HG03045 (cell line): ENCODE results near the gene RARS1.
"Not testable (repeated sequence)": the region's sequence is repeated elsewhere in the genome, so short reads cannot be mapped to it uniquely, and the experiment has no call there.

Experiments
- ATAC-seq: cut with Tn5 transposase; IDR thresholded peaks from one replicate; pipeline ENCODE4 v1.9.1; 2021; ENCODE audit warnings: mild to moderate bottlenecking, moderate library complexity; ENCODE audit not compliant: unreplicated experiment

Gene RARS1

GRCh38 chr5:168479166-168479565, 7.1 kb upstream of the RARS1 start:
- no peak for ATAC-seq

- ATAC-seq: no peak
Measured at GRCh38 chr5:168480601-168481000, 5.7 kb upstream of the RARS1 start.

- peak; percentile 97 for ATAC-seq
Measured at GRCh38 chr5:168481330-168481788, 4.9 kb upstream of the RARS1 start.

GRCh38 chr5:168482361-168482760, 3.9 kb upstream of the RARS1 start:
- no peak for ATAC-seq

GRCh38 chr5:168489059-168489458, 2.8 kb downstream of the RARS1 start:
- ATAC-seq: no peak

GRCh38 chr5:168494057-168494555, 7.8 kb downstream of the RARS1 start:
- ATAC-seq: no peak

- no peak for ATAC-seq
Measured at GRCh38 chr5:168502563-168503237, 16.4 kb downstream of the RARS1 start.

- no peak for ATAC-seq
Measured at GRCh38 chr5:168513861-168514428, 27.7 kb downstream of the RARS1 start.

- ATAC-seq: no peak
Measured at GRCh38 chr5:168525856-168526255, 39.6 kb downstream of the RARS1 start.

- no peak for ATAC-seq
Measured at GRCh38 chr5:168527756-168528295, 41.6 kb downstream of the RARS1 start.

- ATAC-seq: no peak
Measured at GRCh38 chr5:168528521-168529373, 42.5 kb downstream of the RARS1 start, which contains the start of gene FBLL1. TSS of gene FBLL1 (plus strand) at chr5:168529305. CDS start at chr5:168529505, 200 bp downstream.

GRCh38 chr5:168529374-168530234, 43.3 kb downstream of the RARS1 start:
- ATAC-seq: no peak

GRCh38 chr5:168530621-168531150, 44.4 kb downstream of the RARS1 start:
- ATAC-seq: no peak

GRCh38 chr5:168531191-168531590, 44.9 kb downstream of the RARS1 start:
- ATAC-seq: no peak

GRCh38 chr5:168531987-168532864, 46.0 kb downstream of the RARS1 start:
- no peak for ATAC-seq

GRCh38 chr5:168534351-168534750, 48.1 kb downstream of the RARS1 start:
- not testable (repeated sequence) for ATAC-seq

- ATAC-seq: no peak
Measured at GRCh38 chr5:168537176-168537575, 50.9 kb downstream of the RARS1 start.

GRCh38 chr5:168549554-168549953, 63.3 kb downstream of the RARS1 start:
- no peak for ATAC-seq

- no peak for ATAC-seq
Measured at GRCh38 chr5:168550656-168551055, 64.4 kb downstream of the RARS1 start.
